ENCODE measurements around the gene GPC6.

The GPC6 gene

DNA sequence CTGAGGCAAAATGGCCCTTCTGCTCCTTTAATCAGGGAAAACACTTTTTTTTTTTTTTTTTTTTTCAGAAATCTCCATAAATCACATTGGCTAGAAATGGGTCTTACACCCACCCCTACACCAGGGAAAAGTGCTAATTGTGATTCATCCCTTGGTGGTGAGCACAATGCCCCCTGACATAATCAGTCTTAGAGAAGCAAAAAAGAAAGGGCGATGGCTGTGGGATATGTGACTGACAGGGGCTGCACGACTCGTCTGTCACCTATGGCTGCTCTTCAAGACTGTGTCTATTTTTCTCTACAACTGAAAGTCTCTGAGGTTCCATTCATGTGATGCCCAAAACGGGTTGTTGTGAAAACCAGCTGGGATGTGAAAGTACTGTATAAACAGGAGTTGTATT is 3.6 kb upstream of the GPC6 start:
- Histone ChIP-seq H3K27ac (ENCODE audit: low read length) (no peak overlapping the region), H3F3A (ENCODE audit: insufficient read depth, low read length) (no peaks in the 10 kb centered on the region), H3K27me3 (replicated peaks; ENCODE audit: insufficient read depth, low read length) (no peaks in the 10 kb centered on the region), H2AFZ (ENCODE audit: low read length) (no peak overlapping the region), H3K4me2 (ENCODE audit: low read depth, low read length) (peak overlapping the region; percentile 21; the same call in 1 of the 2 replicates), H4K20me1 (ENCODE audit: insufficient read depth, low read length) (no peaks in the 10 kb centered on the region), H3K4me1 (ENCODE audit: low read length) (no peaks in the 10 kb centered on the region), H3K9me3 (replicated peaks; ENCODE audit: insufficient read depth, low read length) (no peaks in the 10 kb centered on the region), H3K9me2 (replicated peaks; ENCODE audit: insufficient read depth, low read length) (no peaks in the 10 kb centered on the region), H3K4me3 (ENCODE audit: low read length) (no peak overlapping the region), H3K79me2 (ENCODE audit: low read length) (no peaks in the 10 kb centered on the region), H3K36me3 (replicated peaks; ENCODE audit: insufficient read depth, low read length) (no peaks in the 10 kb centered on the region), H3K9ac (ENCODE audit: low read length) (no peak overlapping the region)
- no peak for DNase-seq
- TF ChIP-seq CTCF (IDR thresholded peaks at IDR 0.05; ENCODE audit: low read length) (no peak), EZH2phosphoT487 (IDR thresholded peaks at IDR 0.05; ENCODE audit: low read length) (no peak), EZH2 (optimal IDR thresholded peaks at IDR 0.05; ENCODE audit: low read depth, low read length) (no peak)

DNA sequence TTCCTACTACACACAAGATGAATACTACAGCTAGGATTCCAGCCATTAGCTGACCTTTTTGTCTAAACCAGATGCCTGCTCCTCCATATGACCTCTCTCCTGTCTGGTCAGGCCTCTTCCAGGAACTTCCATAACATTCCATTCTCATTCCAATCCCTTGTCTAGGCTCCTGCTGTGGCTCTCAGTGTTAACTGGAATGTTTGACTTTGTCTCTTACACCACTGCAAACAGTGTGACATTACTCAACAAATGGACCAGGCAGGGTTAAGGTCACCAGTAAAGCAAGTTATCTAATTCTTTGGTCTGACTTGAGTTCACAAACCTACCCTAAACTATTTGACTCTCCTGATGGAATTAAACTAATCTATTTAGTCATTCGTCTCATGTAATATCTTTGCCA is 2.1 kb upstream of the GPC6 start:
- Histone ChIP-seq H3K9ac (ENCODE audit: low read length) (no peak overlapping the region), H3K79me2 (ENCODE audit: low read length) (no peaks in the 10 kb centered on the region), H3K4me1 (ENCODE audit: low read length) (no peaks in the 10 kb centered on the region), H3K4me3 (ENCODE audit: low read length) (no peak overlapping the region), H3K27me3 (replicated peaks; ENCODE audit: insufficient read depth, low read length) (no peaks in the 10 kb centered on the region), H2AFZ (ENCODE audit: low read length) (no peak overlapping the region), H3K36me3 (replicated peaks; ENCODE audit: insufficient read depth, low read length) (no peaks in the 10 kb centered on the region), H3K4me2 (ENCODE audit: low read depth, low read length) (no peak overlapping the region), H3K9me3 (replicated peaks; ENCODE audit: insufficient read depth, low read length) (no peaks in the 10 kb centered on the region), H3K27ac (ENCODE audit: low read length) (no peak overlapping the region), H4K20me1 (ENCODE audit: insufficient read depth, low read length) (no peaks in the 10 kb centered on the region), H3F3A (ENCODE audit: insufficient read depth, low read length) (no peaks in the 10 kb centered on the region), H3K9me2 (replicated peaks; ENCODE audit: insufficient read depth, low read length) (no peaks in the 10 kb centered on the region)
- no peak for TF ChIP-seq EZH2 (optimal IDR thresholded peaks at IDR 0.05; ENCODE audit: low read depth, low read length)
- TF ChIP-seq EZH2phosphoT487 (IDR thresholded peaks at IDR 0.05; ENCODE audit: low read length): no peak
- TF ChIP-seq CTCF (IDR thresholded peaks at IDR 0.05; ENCODE audit: low read length): no peak
- DNase-seq: no peak

- no peaks in the 10 kb centered on the region for H3K36me3 ChIP-seq (replicated peaks; ENCODE audit: insufficient read depth, low read length)
- no peak for DNase-seq
- TF ChIP-seq EZH2 (optimal IDR thresholded peaks at IDR 0.05; ENCODE audit: low read depth, low read length): no peak
- TF ChIP-seq CTCF (IDR thresholded peaks at IDR 0.05; ENCODE audit: low read length): no peak
- no peak for TF ChIP-seq EZH2phosphoT487 (IDR thresholded peaks at IDR 0.05; ENCODE audit: low read length)
- H3K79me2 ChIP-seq (ENCODE audit: low read length): no peaks in the 10 kb centered on the region
- H3K4me3 ChIP-seq (ENCODE audit: low read length): no peak overlapping the region
- no peak overlapping the region for H3K4me2 ChIP-seq (ENCODE audit: low read depth, low read length)
- no peaks in the 10 kb centered on the region for H3K9me2 ChIP-seq (replicated peaks; ENCODE audit: insufficient read depth, low read length)
- no peaks in the 10 kb centered on the region for H3K9me3 ChIP-seq (replicated peaks; ENCODE audit: insufficient read depth, low read length)
- H4K20me1 ChIP-seq (ENCODE audit: insufficient read depth, low read length): no peaks in the 10 kb centered on the region
- H3K4me1 ChIP-seq (ENCODE audit: low read length): no peaks in the 10 kb centered on the region
- no peaks in the 10 kb centered on the region for H3K27me3 ChIP-seq (replicated peaks; ENCODE audit: insufficient read depth, low read length)
- H3K9ac ChIP-seq (ENCODE audit: low read length): no peak overlapping the region
- no peak overlapping the region for H3K27ac ChIP-seq (ENCODE audit: low read length)
- H2AFZ ChIP-seq (ENCODE audit: low read length): no peak overlapping the region
- no peaks in the 10 kb centered on the region for H3F3A ChIP-seq (ENCODE audit: insufficient read depth, low read length)
Observed at GRCh38 chr13:93225610-93226009, 997 bp upstream of the GPC6 start.
